Measurements from ENCODE around the gene SYT9.

SYT9 gene

DNA sequence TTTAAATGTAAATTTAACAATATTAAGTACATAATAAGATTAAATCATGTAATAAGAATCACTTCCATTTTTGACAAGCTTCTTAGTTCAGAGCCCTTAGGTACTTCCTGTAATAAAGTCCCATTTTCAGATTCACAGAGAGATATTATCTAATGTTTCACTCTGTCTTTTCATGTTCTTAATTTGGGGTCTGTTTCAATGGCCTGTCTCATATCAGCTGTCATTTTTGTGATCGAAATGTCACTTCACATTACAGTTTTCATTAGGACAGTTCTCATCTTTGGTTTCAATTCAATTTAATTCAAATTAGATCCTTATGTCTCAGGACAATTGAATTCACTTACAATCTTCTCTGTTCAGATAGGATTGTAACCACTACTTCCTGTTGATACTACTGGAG lies 211.0 kb downstream of the SYT9 start:
- Histone ChIP-seq H2AFZ (ENCODE audit: low read depth, low read length) (no peak overlapping the region), H3K4me1 (ENCODE audit: low read length) (peaks cover 2% of the 10 kb centered on the region; the same call in 1 of the 2 replicates), H3K9ac (ENCODE audit: low read length) (no peak overlapping the region), H3K4me3 (ENCODE audit: low read length) (no peak overlapping the region), H4K20me1 (ENCODE audit: insufficient read depth, low read length) (no peaks in the 10 kb centered on the region), H3K4me2 (ENCODE audit: low read length) (no peak overlapping the region), H3K27ac (ENCODE audit: low read length) (no peak overlapping the region), H3K79me2 (ENCODE audit: low read length) (no peaks in the 10 kb centered on the region), H3K27me3 (ENCODE audit: low read depth, low read length) (no peaks in the 10 kb centered on the region), H3K36me3 (replicated peaks; ENCODE audit: low read depth, low read length) (no peaks in the 10 kb centered on the region), H3K9me3 (ENCODE audit: insufficient read depth, low read length) (no peaks in the 10 kb centered on the region)
- TF ChIP-seq CTCF (IDR thresholded peaks at IDR 0.05; ENCODE audit: low read depth, low read length), result no peak
- no peak for TF ChIP-seq EZH2phosphoT487 (IDR thresholded peaks at IDR 0.05; ENCODE audit: low read depth)

DNA sequence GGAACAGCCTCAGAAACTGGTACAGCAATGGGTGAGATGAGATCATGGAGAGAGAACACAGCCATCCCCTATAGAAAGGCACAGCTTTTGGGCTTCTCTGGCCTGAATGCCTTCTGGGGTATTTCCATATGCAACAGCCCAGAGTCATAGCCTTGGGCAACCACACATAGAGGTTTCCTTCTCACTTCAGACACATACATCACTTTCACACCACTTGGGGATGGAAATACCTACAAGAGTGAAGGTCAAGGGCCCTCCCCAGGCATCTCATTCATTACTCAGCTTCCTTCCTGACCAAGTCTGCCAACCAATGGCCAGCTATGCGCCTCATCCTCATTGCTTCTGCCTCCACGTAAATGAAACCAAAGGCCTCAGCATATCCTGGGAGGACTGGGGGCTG lies 215.9 kb downstream of the SYT9 start:
- H3K27ac ChIP-seq (ENCODE audit: low read length), result no peak overlapping the region
- TF ChIP-seq EZH2phosphoT487 (IDR thresholded peaks at IDR 0.05; ENCODE audit: low read depth), result no peak
- TF ChIP-seq CTCF (IDR thresholded peaks at IDR 0.05; ENCODE audit: low read depth, low read length), result no peak
- H3K4me3 ChIP-seq (ENCODE audit: low read length), result no peak overlapping the region
- no peaks in the 10 kb centered on the region for H3K36me3 ChIP-seq (replicated peaks; ENCODE audit: low read depth, low read length)
- H3K27me3 ChIP-seq (ENCODE audit: low read depth, low read length), result no peaks in the 10 kb centered on the region
- H3K4me1 ChIP-seq (ENCODE audit: low read length), result peaks cover 2% of the 10 kb centered on the region; the same call in 1 of the 2 replicates
- H3K79me2 ChIP-seq (ENCODE audit: low read length), result no peaks in the 10 kb centered on the region
- no peaks in the 10 kb centered on the region for H3K9me3 ChIP-seq (ENCODE audit: insufficient read depth, low read length)
- H3K4me2 ChIP-seq (ENCODE audit: low read length), result no peak overlapping the region
- H4K20me1 ChIP-seq (ENCODE audit: insufficient read depth, low read length), result no peaks in the 10 kb centered on the region
- H2AFZ ChIP-seq (ENCODE audit: low read depth, low read length), result no peak overlapping the region
- no peak overlapping the region for H3K9ac ChIP-seq (ENCODE audit: low read length)

- H2AFZ ChIP-seq (ENCODE audit: low read depth, low read length), result no peak overlapping the region
- H4K20me1 ChIP-seq (ENCODE audit: insufficient read depth, low read length), result no peaks in the 10 kb centered on the region
- H3K4me2 ChIP-seq (ENCODE audit: low read length), result no peak overlapping the region
- no peaks in the 10 kb centered on the region for H3K36me3 ChIP-seq (replicated peaks; ENCODE audit: low read depth, low read length)
- no peak overlapping the region for H3K9ac ChIP-seq (ENCODE audit: low read length)
- H3K27ac ChIP-seq (ENCODE audit: low read length), result no peak overlapping the region
- TF ChIP-seq CTCF (IDR thresholded peaks at IDR 0.05; ENCODE audit: low read depth, low read length) (no peak), EZH2phosphoT487 (IDR thresholded peaks at IDR 0.05; ENCODE audit: low read depth) (no peak)
- peaks cover 11% of the 10 kb centered on the region for H3K4me1 ChIP-seq (ENCODE audit: low read length)
- H3K27me3 ChIP-seq (ENCODE audit: low read depth, low read length), result no peaks in the 10 kb centered on the region
- H3K79me2 ChIP-seq (ENCODE audit: low read length), result no peaks in the 10 kb centered on the region
- H3K4me3 ChIP-seq (ENCODE audit: low read length), result no peak overlapping the region
- no peaks in the 10 kb centered on the region for H3K9me3 ChIP-seq (ENCODE audit: insufficient read depth, low read length)
Observed at GRCh38 chr11:7469351-7469865, 217.7 kb downstream of the SYT9 start.

GRCh38 chr11:7471071-7471470 lies 219.4 kb downstream of the SYT9 start:
- no peak overlapping the region for H3K4me3 ChIP-seq (ENCODE audit: low read length)
- no peaks in the 10 kb centered on the region for H4K20me1 ChIP-seq (ENCODE audit: insufficient read depth, low read length)
- H3K27me3 ChIP-seq (ENCODE audit: low read depth, low read length), result no peaks in the 10 kb centered on the region
- H3K4me1 ChIP-seq (ENCODE audit: low read length), result peaks cover 8% of the 10 kb centered on the region
- no peaks in the 10 kb centered on the region for H3K9me3 ChIP-seq (ENCODE audit: insufficient read depth, low read length)
- H3K27ac ChIP-seq (ENCODE audit: low read length), result no peak overlapping the region
- H3K9ac ChIP-seq (ENCODE audit: low read length), result no peak overlapping the region
- H3K79me2 ChIP-seq (ENCODE audit: low read length), result no peaks in the 10 kb centered on the region
- TF ChIP-seq EZH2phosphoT487 (IDR thresholded peaks at IDR 0.05; ENCODE audit: low read depth), result no peak
- TF ChIP-seq CTCF (IDR thresholded peaks at IDR 0.05; ENCODE audit: low read depth, low read length), result no peak
- no peaks in the 10 kb centered on the region for H3K36me3 ChIP-seq (replicated peaks; ENCODE audit: low read depth, low read length)
- no peak overlapping the region for H3K4me2 ChIP-seq (ENCODE audit: low read length)
- H2AFZ ChIP-seq (ENCODE audit: low read depth, low read length), result no peak overlapping the region
